Stimulated activated CD4-positive, alpha-beta T cell treated with anti-CD3 and anti-CD28 coated beads, Interleukin-1b, Interleukin-23, amount 100 ng/mL, for 48 hours (primary cell): Measurements from ENCODE around the gene TNFRSF12A.
"Not testable (repeated sequence)": the region's sequence is repeated elsewhere in the genome, so short reads cannot be mapped to it uniquely, and the experiment has no call there.

Source experiments
- DNase-seq: peaks from one replicate; pipeline ENCODE4 v3.0.0-alpha.2; 2020

The TNFRSF12A gene

DNA sequence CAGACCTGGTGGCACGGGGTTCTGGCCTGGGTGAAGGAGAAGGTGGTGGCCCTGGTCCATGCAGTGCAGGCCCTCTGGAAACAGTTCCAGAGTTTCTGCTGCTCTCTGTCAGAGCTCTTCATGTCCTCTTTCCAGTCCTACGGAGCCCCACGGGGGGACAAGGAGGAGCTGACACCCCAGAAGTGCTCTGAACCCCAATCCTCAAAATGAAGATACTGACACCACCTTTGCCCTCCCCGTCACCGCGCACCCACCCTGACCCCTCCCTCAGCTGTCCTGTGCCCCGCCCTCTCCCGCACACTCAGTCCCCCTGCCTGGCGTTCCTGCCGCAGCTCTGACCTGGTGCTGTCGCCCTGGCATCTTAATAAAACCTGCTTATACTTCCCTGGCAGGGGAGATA, 49.0 kb downstream of the TNFRSF12A start:
- DNase-seq, result not testable (repeated sequence)

DNA sequence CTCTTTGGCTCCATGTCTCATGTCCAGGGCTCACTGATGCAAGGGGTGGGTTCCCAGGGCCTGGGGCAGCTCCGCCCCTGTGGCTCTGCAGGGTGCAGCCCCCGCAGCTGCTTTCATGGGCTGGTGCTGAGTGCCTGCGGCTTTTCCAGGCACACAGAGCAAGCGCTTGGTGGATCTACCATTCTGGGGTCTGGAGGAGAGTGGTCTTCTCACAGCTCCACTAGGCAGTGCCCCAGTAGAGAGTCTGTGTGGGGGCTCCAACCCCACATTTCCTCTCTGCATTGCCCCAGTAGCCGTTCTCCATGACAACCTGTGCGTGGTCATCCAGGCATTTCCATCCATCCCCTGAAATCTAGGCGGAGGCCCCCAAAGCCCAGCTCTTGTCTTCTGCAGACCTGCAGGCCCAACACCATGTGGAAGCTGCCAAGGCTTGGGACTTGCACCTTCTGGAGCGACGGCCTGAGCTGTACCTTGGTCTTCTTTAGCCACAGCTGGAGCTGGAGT, 50.5 kb downstream of the TNFRSF12A start:
- DNase-seq, result no peak

DNA sequence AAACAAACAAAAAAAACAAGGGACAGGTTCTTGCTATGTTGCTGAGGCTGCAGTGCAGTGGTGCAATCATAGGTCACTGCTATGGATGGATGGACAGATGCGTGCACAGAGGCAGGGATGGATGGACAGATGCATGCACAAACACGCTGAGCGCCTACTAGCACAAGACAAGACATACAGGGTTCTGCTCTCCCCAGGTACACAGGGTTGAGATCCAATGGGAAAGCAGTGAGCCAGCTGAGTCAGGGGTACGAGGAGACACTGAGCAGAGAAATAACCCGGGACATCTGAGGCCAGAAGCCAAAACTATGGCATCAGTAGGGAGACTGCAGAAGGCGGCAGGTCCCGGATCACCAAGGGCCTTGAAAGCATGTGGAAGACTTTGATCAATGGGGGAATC, 51.5 kb downstream of the TNFRSF12A start:
- DNase-seq, result no peak
